ENCODE measurements around the gene SLC8B1.

DNA sequence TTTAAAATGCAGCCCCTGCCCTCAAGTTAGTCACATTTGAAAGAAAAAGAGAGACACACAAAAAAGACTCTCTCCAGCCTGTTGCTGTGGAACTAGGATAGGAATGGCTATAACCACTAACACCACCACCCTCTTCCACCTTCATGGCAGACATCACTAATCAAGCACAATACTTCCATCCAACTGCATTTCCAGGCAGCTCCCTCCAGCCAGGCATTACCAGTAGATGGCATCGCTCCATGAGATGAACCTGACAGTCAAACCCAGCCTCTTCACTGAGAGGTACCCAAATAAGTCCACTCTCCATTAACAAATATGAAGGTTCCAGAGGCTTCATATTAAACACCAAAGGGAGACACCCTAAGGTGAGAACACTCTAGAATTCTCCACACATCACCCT, 24.4 kb downstream of the SLC8B1 start:
- TF ChIP-seq, protein P1, sequence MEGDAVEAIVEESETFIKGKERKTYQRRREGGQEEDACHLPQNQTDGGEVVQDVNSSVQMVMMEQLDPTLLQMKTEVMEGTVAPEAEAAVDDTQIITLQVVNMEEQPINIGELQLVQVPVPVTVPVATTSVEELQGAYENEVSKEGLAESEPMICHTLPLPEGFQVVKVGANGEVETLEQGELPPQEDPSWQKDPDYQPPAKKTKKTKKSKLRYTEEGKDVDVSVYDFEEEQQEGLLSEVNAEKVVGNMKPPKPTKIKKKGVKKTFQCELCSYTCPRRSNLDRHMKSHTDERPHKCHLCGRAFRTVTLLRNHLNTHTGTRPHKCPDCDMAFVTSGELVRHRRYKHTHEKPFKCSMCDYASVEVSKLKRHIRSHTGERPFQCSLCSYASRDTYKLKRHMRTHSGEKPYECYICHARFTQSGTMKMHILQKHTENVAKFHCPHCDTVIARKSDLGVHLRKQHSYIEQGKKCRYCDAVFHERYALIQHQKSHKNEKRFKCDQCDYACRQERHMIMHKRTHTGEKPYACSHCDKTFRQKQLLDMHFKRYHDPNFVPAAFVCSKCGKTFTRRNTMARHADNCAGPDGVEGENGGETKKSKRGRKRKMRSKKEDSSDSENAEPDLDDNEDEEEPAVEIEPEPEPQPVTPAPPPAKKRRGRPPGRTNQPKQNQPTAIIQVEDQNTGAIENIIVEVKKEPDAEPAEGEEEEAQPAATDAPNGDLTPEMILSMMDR (optimal IDR thresholded peaks at IDR 0.05 in 1 of 3, IDR thresholded peaks at IDR 0.05 in 1 of 3, conservative IDR thresholded peaks at IDR 0.05 in 1 of 3; ENCODE audit: extremely low read depth in 1 of 3, insufficient read depth in 2 of 3, low read length in 3 of 3) = peak in 2 of 3 experiments; percentile 11 to 61
- no peak for TF ChIP-seq EZH2 (IDR thresholded peaks at IDR 0.05; ENCODE audit: low read length)

Data from keratinocyte (primary cell).